IPS-18a (cell line): ENCODE results near the gene PPOX.

Experiments
- H3K27ac ChIP-seq: one replicate; pipeline ENCODE4 v1.5.1; 2013; ENCODE audit warnings: low read length
- H3K27me3 ChIP-seq: one replicate; pipeline ENCODE4 v1.6.1; 2013; ENCODE audit warnings: mild to moderate bottlenecking, low read length; ENCODE audit not compliant: control insufficient read depth, insufficient read depth
- H3K36me3 ChIP-seq: one replicate; pipeline ENCODE4 v1.6.1; 2013; ENCODE audit warnings: low read depth, low read length; ENCODE audit not compliant: control insufficient read depth
- H3K4me1 ChIP-seq: one replicate; pipeline ENCODE4 v1.6.1; 2013; ENCODE audit warnings: low read depth, low read length; ENCODE audit not compliant: control insufficient read depth
- H3K4me3 ChIP-seq: one replicate; pipeline ENCODE4 v1.5.1; 2013; ENCODE audit warnings: low read length
- H3K9ac ChIP-seq: one replicate; pipeline ENCODE4 v1.6.1; 2013; ENCODE audit warnings: mild to moderate bottlenecking, low read length, moderate library complexity
- H3K9me3 ChIP-seq: one replicate; pipeline ENCODE4 v1.6.1; 2013; ENCODE audit warnings: low read depth, low read length; ENCODE audit not compliant: control insufficient read depth

The PPOX gene

GRCh38 chr1:161200421-161200991 lies 34.3 kb downstream of the PPOX start:
- Histone ChIP-seq H3K9me3 (no peaks in the 10 kb centered on the region), H3K9ac (peak overlapping the region; percentile 92), H3K4me3 (no peak overlapping the region), H3K27ac (peak overlapping the region; percentile 45), H3K27me3 (no peaks in the 10 kb centered on the region), H3K36me3 (peaks cover 8% of the 10 kb centered on the region), H3K4me1 (peaks cover 50% of the 10 kb centered on the region)

GRCh38 chr1:161200992-161201835 lies 35.0 kb downstream of the PPOX start:
- no peaks in the 10 kb centered on the region for H3K27me3 ChIP-seq
- H3K27ac ChIP-seq: peak overlapping the region; percentile 45
- H3K9me3 ChIP-seq: no peaks in the 10 kb centered on the region
- peak overlapping the region; percentile 92 for H3K9ac ChIP-seq
- H3K4me3 ChIP-seq: peak overlapping the region; percentile 97
- H3K4me1 ChIP-seq: peaks cover 50% of the 10 kb centered on the region
- peaks cover 9% of the 10 kb centered on the region for H3K36me3 ChIP-seq

DNA sequence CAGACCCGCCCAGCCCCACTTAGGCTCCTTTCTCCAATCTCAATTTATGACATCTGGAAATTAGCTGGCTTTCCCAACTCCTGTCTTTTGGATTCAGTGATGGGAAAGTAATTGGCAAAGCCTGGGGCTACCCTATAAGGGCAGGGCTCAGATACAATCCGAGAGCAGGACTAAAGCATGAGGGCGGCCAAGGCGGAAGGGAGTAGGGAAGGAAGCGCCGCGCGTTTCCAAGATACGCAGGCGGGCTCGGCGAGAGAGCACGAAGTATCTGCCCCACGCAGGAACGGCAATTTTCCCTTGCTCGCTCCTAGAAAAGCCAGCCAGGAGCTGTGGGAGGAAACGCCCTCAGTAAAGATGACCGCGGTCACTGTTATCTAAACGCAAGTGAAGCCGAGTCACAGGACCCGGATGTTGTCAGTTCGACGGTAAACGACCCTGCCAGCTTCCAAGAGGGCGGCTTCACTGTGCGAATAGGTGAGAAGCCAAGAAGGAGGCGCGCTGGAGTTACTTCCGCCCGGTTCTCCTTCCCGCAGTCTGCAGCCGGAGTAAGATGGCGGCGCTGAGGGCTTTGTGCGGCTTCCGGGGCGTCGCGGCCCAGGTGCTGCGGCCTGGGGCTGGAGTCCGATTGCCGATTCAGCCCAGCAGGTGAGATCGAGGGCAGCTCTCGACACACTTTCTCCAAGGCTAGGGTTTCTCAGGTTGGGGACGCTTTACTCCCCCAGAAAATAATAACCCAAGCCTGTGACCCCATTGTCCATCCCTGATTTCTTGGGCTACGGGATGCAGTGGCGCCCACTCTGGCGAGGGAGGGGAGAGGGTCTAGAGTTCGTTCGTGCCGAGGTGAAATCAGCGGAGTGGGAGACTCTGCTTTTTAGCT lies 35.8 kb downstream of the PPOX start, which contains the start of gene NDUFS2:
TSS of gene NDUFS2 (plus strand) at position 532 of the 877 bp plus-strand sequence. CDS start at position 551, 19 bp downstream.
- peak within 1 kb of the TSS; percentile 92 for H3K9ac ChIP-seq
- no peaks in the 10 kb centered on the region for H3K9me3 ChIP-seq
- H3K27ac ChIP-seq: peak within 1 kb of the TSS; percentile 77
- no peaks in the 10 kb centered on the region for H3K27me3 ChIP-seq
- peaks cover 44% of the 10 kb centered on the region for H3K4me1 ChIP-seq
- H3K36me3 ChIP-seq: peaks cover 18% of the 10 kb centered on the region
- peak within 1 kb of the TSS; percentile 97 for H3K4me3 ChIP-seq

DNA sequence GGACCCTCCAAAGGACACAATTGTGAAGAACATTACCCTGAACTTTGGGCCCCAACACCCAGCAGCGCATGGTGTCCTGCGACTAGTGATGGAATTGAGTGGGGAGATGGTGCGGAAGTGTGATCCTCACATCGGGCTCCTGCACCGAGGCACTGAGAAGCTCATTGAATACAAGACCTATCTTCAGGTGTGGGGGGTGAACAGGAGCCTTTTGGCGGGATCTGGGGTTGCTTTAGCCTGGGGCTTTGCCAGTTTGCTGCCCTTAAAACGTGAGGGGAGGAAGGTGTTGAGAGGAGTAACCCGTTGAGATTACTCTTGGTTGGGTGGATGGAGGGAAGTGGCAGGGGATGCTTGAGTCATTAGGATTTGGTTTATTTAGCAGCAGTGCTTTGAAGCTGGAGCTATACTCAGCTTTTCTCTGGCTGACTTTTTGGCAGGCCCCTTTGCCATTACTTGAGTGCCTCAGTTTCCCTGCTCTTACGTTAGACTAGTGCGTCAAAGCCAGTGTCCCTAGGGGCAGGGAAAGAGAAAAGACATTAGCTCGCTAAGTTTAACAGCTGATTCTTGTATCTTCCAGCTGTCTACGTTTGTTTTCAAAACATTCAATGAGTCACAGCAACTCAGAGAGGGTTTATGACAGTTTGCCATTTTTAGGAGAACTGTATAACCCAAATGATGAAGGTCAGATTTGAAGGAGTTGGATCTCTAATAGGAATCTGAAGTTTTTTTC lies 40.4 kb downstream of the PPOX start:
- peaks cover 48% of the 10 kb centered on the region for H3K36me3 ChIP-seq
- no peak overlapping the region for H3K27ac ChIP-seq
- H3K4me3 ChIP-seq: no peak overlapping the region
- peaks cover 6% of the 10 kb centered on the region for H3K4me1 ChIP-seq
- no peaks in the 10 kb centered on the region for H3K9me3 ChIP-seq
- H3K9ac ChIP-seq: no peak overlapping the region
- H3K27me3 ChIP-seq: no peaks in the 10 kb centered on the region

- Histone ChIP-seq H3K9ac (no peak overlapping the region), H3K36me3 (peaks cover 54% of the 10 kb centered on the region), H3K4me1 (peaks cover 3% of the 10 kb centered on the region), H3K27me3 (no peaks in the 10 kb centered on the region), H3K4me3 (no peak overlapping the region), H3K9me3 (no peaks in the 10 kb centered on the region), H3K27ac (no peak overlapping the region)
Observed at GRCh38 chr1:161207173-161207572, 40.9 kb downstream of the PPOX start.

DNA sequence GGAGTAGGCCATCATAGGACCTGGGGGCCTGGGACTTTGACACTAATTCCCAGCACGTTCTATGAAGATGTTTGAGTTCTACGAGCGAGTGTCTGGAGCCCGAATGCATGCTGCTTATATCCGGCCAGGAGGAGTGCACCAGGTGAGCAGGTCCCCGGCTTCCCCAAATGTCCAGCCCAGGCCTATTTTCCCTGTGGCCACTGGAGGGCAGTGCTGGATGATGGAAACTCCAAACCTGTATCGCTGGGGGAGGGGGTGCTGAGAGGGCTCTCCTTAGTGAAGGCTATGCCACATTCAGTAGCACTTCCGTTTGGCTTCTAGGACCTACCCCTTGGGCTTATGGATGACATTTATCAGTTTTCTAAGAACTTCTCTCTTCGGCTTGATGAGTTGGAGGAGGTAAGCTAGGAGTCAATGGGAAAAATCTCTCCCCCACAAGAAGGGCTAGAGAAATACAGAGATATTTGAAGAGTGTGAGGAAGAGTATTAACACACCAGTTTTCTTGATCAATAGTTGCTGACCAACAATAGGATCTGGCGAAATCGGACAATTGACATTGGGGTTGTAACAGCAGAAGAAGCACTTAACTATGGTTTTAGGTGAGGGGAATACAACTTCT lies 43.7 kb downstream of the PPOX start:
- Histone ChIP-seq H3K9me3 (no peaks in the 10 kb centered on the region), H3K27me3 (no peaks in the 10 kb centered on the region), H3K4me1 (peaks cover 3% of the 10 kb centered on the region), H3K4me3 (no peak overlapping the region), H3K27ac (no peak overlapping the region), H3K9ac (no peak overlapping the region), H3K36me3 (peaks cover 71% of the 10 kb centered on the region)

DNA sequence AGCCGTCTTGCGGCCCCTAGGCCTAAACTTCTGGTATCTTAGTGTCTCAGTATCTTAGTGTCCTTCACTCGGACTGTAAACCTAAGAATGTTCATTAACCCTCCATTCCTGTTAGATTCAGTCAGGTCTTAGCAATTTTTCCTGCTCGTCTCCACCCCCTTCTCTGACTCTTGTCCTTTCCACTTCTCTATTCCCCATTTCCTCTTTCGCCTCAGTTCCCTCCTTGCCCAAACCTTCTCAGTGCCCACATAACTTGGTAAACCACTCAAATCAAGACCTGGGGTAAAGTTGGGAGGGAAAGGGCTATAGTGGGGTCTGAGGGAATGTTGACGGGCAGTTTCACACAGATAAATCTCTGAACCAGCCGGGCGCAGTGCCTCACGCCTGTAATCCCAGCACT lies 48.1 kb downstream of the PPOX start:
- H3K9ac ChIP-seq: no peak overlapping the region
- H3K36me3 ChIP-seq: peaks cover 53% of the 10 kb centered on the region
- peaks cover 16% of the 10 kb centered on the region for H3K4me1 ChIP-seq
- no peak overlapping the region for H3K27ac ChIP-seq
- no peaks in the 10 kb centered on the region for H3K9me3 ChIP-seq
- no peak overlapping the region for H3K4me3 ChIP-seq
- H3K27me3 ChIP-seq: no peaks in the 10 kb centered on the region

DNA sequence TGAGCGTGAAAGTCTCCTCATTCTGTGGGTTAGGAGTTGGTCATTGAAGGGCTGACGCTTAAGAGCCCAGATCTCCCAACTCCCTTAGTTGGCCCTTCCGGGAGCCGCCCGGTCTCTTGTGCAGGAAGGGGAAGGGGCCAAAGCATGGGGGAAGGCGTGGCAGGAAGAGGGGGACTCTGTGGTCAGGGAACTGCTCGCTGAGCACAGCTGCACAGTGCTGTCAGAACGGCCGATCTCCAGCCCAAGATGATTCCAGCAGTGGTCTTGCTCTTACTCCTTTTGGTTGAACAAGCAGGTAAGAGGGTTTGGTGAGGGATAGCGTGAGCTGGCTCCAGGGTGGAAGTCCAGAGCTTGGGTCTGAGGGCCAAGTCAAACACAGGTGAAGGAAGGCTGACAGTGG lies 48.9 kb downstream of the PPOX start, which contains the start of gene FCER1G:
TSS of gene FCER1G (plus strand) at position 220 of the 400 bp plus-strand sequence. CDS start at position 247, 27 bp downstream.
- H3K9me3 ChIP-seq: no peaks in the 10 kb centered on the region
- H3K27me3 ChIP-seq: no peaks in the 10 kb centered on the region
- H3K4me1 ChIP-seq: peaks cover 14% of the 10 kb centered on the region
- no peak within 1 kb of the TSS for H3K4me3 ChIP-seq
- H3K27ac ChIP-seq: no peak within 1 kb of the TSS
- H3K36me3 ChIP-seq: peaks cover 47% of the 10 kb centered on the region
- H3K9ac ChIP-seq: no peak within 1 kb of the TSS

- no peak overlapping the region for H3K27ac ChIP-seq
- peaks cover 28% of the 10 kb centered on the region for H3K36me3 ChIP-seq
- H3K4me3 ChIP-seq: no peak overlapping the region
- peaks cover 13% of the 10 kb centered on the region for H3K4me1 ChIP-seq
- no peak overlapping the region for H3K9ac ChIP-seq
- H3K27me3 ChIP-seq: no peaks in the 10 kb centered on the region
- no peaks in the 10 kb centered on the region for H3K9me3 ChIP-seq
Observed at GRCh38 chr1:161216945-161217712, 50.9 kb downstream of the PPOX start.

DNA sequence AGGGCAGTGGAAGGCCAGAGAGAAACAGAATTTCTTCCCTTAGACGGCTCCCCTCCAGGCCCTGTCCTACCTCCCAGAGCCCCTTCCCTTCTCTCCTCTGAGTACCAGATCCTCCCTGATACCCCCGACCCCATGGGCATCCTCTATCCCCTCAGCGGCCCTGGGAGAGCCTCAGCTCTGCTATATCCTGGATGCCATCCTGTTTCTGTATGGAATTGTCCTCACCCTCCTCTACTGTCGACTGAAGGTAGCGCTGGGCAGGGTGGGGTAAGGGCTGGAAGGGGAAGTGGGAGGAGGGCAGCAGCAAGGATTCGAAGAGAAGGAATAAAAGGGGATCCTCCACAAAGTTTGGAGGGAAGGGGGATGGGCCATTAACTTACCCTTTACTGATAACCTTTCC lies 51.6 kb downstream of the PPOX start:
- no peak overlapping the region for H3K27ac ChIP-seq
- no peaks in the 10 kb centered on the region for H3K27me3 ChIP-seq
- H3K9me3 ChIP-seq: no peaks in the 10 kb centered on the region
- H3K9ac ChIP-seq: no peak overlapping the region
- H3K36me3 ChIP-seq: peaks cover 21% of the 10 kb centered on the region
- H3K4me3 ChIP-seq: no peak overlapping the region
- H3K4me1 ChIP-seq: peaks cover 13% of the 10 kb centered on the region
